ENCODE data around the gene CALML6.

DNA sequence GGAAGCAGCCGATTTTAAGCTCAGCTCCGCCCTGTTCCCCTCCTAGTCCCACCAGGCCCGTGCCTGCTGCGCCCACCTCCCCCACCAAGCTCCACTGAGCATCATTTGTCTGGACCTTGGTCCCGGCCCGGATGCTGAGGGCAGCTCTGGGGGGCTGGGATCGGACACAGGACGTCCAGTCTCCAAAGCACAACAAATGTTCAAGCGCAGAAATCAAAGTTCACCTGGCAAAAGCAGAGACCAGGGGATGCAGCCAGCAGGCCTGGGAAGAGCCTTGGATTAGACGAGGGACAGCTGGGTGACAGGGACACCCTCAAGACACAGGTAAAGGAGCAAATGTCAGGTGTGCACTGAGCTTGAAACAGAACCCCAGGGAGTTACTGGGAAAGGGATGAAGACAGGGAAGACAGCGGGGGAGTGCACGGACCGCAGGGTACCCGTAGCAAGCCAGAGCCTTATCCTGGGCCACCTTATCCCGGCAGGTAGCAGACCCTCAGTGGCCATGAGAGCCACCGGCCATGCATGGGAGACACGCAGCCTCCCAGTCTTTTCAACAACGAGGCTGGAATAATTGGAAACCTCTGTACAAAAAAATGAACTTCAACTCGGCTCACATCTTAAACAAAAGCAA is 26.3 kb downstream of the CALML6 start:
- TF ChIP-seq, protein P1, sequence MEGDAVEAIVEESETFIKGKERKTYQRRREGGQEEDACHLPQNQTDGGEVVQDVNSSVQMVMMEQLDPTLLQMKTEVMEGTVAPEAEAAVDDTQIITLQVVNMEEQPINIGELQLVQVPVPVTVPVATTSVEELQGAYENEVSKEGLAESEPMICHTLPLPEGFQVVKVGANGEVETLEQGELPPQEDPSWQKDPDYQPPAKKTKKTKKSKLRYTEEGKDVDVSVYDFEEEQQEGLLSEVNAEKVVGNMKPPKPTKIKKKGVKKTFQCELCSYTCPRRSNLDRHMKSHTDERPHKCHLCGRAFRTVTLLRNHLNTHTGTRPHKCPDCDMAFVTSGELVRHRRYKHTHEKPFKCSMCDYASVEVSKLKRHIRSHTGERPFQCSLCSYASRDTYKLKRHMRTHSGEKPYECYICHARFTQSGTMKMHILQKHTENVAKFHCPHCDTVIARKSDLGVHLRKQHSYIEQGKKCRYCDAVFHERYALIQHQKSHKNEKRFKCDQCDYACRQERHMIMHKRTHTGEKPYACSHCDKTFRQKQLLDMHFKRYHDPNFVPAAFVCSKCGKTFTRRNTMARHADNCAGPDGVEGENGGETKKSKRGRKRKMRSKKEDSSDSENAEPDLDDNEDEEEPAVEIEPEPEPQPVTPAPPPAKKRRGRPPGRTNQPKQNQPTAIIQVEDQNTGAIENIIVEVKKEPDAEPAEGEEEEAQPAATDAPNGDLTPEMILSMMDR (IDR thresholded peaks at IDR 0.05) = no peak
- no peak for TF ChIP-seq POLR2A (IDR thresholded peaks at IDR 0.05)
- TF ChIP-seq EP300 (IDR thresholded peaks at IDR 0.05) = no peak

Data from tibial nerve (tissue), 4 donors.